Measurements from ENCODE around the gene HEMGN. TPM values are rescaled to one million over a fixed set of nuclear protein-coding genes. Genes with fewer than 3 reads are reported as not detected.
A peak's percentile ranks its signal among the peaks of the same experiment; 100 is the strongest.

The HEMGN gene
- total RNA-seq, 1 experiment from 2014 or later, result not detected

- in situ Hi-C loops (cut with HindIII; ENCODE audit: low pct_unique_long_range_greater_than_20kb, low sequenced_read_pairs), result no loop called here
- no peak for DNase-seq (ENCODE audit: low read depth, low spot score)
Measured at GRCh38 chr9:97940741-97941140, 2.8 kb upstream of the HEMGN start.

- in situ Hi-C loops (cut with HindIII; ENCODE audit: low pct_unique_long_range_greater_than_20kb, low sequenced_read_pairs), result no loop called here
- DNase-seq (ENCODE audit: low read depth, low spot score), result no peak
Measured at GRCh38 chr9:97940233-97940632, 2.3 kb upstream of the HEMGN start.

- in situ Hi-C loops (cut with HindIII; ENCODE audit: low pct_unique_long_range_greater_than_20kb, low sequenced_read_pairs), result no loop called here
- no peak for DNase-seq (ENCODE audit: low read depth, low spot score)
Measured at GRCh38 chr9:97936998-97937397, 974 bp downstream of the HEMGN start.

- in situ Hi-C loops (cut with HindIII; ENCODE audit: low pct_unique_long_range_greater_than_20kb, low sequenced_read_pairs), result no loop called here
- no peak for DNase-seq (ENCODE audit: low read depth, low spot score)
Measured at GRCh38 chr9:97935276-97935675, 2.7 kb downstream of the HEMGN start.

- no peak for DNase-seq (ENCODE audit: low read depth, low spot score)
- in situ Hi-C loops (cut with HindIII; ENCODE audit: low pct_unique_long_range_greater_than_20kb, low sequenced_read_pairs), result no loop called here
Measured at GRCh38 chr9:97934321-97935115, 3.5 kb downstream of the HEMGN start.

- no peak for DNase-seq (ENCODE audit: low read depth, low spot score)
- in situ Hi-C loops (cut with HindIII; ENCODE audit: low pct_unique_long_range_greater_than_20kb, low sequenced_read_pairs), result no loop called here
Measured at GRCh38 chr9:97933297-97933998, 4.5 kb downstream of the HEMGN start.

GRCh38 chr9:97930972-97931371 lies 7.0 kb downstream of the HEMGN start:
- DNase-seq (ENCODE audit: low read depth, low spot score), result no peak
- in situ Hi-C loops (cut with HindIII; ENCODE audit: low pct_unique_long_range_greater_than_20kb, low sequenced_read_pairs), result no loop called here

- in situ Hi-C loops (cut with HindIII; ENCODE audit: low pct_unique_long_range_greater_than_20kb, low sequenced_read_pairs), result loop anchor here (10.0 kb wide), 1 partner anchor 86 kb away; no protein-coding TSS in a partner anchor
- DNase-seq (ENCODE audit: low read depth, low spot score), result no peak
Measured at GRCh38 chr9:97928986-97929604, 8.9 kb downstream of the HEMGN start.

- DNase-seq (ENCODE audit: low read depth, low spot score), result no peak
- in situ Hi-C loops (cut with HindIII; ENCODE audit: low pct_unique_long_range_greater_than_20kb, low sequenced_read_pairs), result loop anchor here (10.0 kb wide), 1 partner anchor 89 kb away; no protein-coding TSS in a partner anchor
Measured at GRCh38 chr9:97925497-97926334, 12.3 kb downstream of the HEMGN start.

GRCh38 chr9:97924386-97924785 lies 13.6 kb downstream of the HEMGN start:
- in situ Hi-C loops (cut with HindIII; ENCODE audit: low pct_unique_long_range_greater_than_20kb, low sequenced_read_pairs), result loop anchor here (10.0 kb wide), 1 partner anchor 90 kb away; no protein-coding TSS in a partner anchor
- DNase-seq (ENCODE audit: low read depth, low spot score), result no peak

GRCh38 chr9:97923529-97924108 lies 14.4 kb downstream of the HEMGN start:
- in situ Hi-C loops (cut with HindIII; ENCODE audit: low pct_unique_long_range_greater_than_20kb, low sequenced_read_pairs), result loop anchor here (10.0 kb wide), 1 partner anchor 91 kb away; no protein-coding TSS in a partner anchor
- DNase-seq (ENCODE audit: low read depth, low spot score), result peak; percentile 88

GRCh38 chr9:97921959-97922724 lies 15.8 kb downstream of the HEMGN start, which contains the start of gene TRMO:
TRMO (minus strand) TSS chr9:97922500; CDS start chr9:97922493, 7 bp downstream.
- in situ Hi-C loops (cut with HindIII; ENCODE audit: low pct_unique_long_range_greater_than_20kb, low sequenced_read_pairs), result loop anchor here (10.0 kb wide), 1 partner anchor 93 kb away; no protein-coding TSS in a partner anchor
- DNase-seq (ENCODE audit: low read depth, low spot score), result peak; percentile 97

- DNase-seq (ENCODE audit: low read depth, low spot score), result no peak
- in situ Hi-C loops (cut with HindIII; ENCODE audit: low pct_unique_long_range_greater_than_20kb, low sequenced_read_pairs), result no loop called here
Measured at GRCh38 chr9:97919217-97919813, 18.7 kb downstream of the HEMGN start.

GRCh38 chr9:97918611-97919010 lies 19.4 kb downstream of the HEMGN start:
- no peak for DNase-seq (ENCODE audit: low read depth, low spot score)
- in situ Hi-C loops (cut with HindIII; ENCODE audit: low pct_unique_long_range_greater_than_20kb, low sequenced_read_pairs), result no loop called here

- no peak for DNase-seq (ENCODE audit: low read depth, low spot score)
- in situ Hi-C loops (cut with HindIII; ENCODE audit: low pct_unique_long_range_greater_than_20kb, low sequenced_read_pairs), result no loop called here
Measured at GRCh38 chr9:97911970-97912369, 26.0 kb downstream of the HEMGN start.

- in situ Hi-C loops (cut with HindIII; ENCODE audit: low pct_unique_long_range_greater_than_20kb, low sequenced_read_pairs), result no loop called here
- DNase-seq (ENCODE audit: low read depth, low spot score), result no peak
Measured at GRCh38 chr9:97911528-97911927, 26.4 kb downstream of the HEMGN start.

All from SK-MEL-5 (cell line).